HG03432 (cell line): ENCODE data around the gene TSC1.

ENCODE experiments used
- ATAC-seq: cut with Tn5 transposase; IDR thresholded peaks from one replicate; pipeline ENCODE4 v1.9.1; 2021; ENCODE audit warnings: mild to moderate bottlenecking, moderate library complexity; ENCODE audit not compliant: unreplicated experiment

The TSC1 gene

DNA sequence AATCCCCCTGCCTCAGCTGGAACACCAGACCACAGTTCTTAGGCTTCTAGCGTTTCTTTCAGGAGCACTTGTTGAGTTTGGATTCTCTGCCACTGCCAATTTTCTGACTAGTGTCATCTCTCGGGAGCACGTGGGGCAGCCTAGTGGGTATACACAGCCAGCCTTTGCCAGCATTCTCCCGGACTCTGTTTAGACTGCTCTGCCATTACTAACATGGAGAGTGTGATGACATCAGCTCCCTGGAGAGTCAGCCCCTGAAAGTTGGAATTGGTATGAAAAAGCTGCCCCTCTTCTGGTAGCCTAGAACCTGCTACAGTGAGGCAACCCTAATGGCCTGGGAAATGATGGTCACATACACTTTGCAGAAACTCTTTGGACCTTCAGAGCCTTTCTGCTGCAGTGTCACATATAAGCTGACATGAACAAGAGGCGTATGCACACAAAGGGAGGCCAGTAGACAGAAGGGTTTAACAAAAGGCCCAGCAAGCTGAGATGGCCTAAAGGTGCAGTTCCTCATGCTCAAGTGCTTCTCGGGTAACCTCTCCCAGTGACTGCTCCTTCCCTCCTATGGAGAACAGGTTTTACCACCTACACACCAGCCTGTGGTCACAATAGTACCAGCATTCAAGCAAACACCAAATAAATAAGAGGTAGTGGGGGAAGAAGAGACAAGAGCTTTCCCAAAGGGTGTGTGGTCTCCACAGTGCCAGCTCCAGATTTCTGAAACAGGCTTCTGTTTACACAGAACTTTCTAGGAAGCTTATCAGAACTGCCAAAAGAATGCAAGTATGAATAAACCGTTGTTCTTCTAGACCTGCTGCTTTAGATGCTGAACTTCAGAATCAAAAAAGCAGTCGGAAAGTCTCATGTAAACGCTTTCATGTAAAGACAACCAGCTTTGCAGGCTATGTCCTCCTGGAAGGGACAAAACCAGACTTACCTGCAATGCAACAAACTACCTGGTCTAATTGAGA, 49.3 kb downstream of the TSC1 start:
- no peak for ATAC-seq

DNA sequence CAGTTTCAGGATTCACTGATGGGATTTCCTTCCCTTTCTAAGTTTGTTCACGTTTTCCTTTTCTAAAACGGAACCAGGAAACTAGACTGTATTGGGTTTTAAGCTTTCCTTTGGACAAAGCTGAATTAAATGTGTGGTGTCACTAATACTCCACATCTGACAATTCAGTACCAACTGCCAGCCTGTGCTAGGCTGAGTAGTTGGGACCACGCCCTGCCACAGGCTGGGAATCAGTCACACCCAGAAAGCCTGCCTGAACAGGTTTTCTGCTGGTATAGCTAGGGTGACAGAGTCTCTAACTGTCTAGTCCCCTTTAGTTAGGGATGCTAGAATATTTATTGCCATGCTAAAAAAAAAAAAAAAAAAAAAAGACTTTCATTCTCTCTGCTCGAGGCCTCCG, 50.1 kb downstream of the TSC1 start:
- no peak for ATAC-seq

DNA sequence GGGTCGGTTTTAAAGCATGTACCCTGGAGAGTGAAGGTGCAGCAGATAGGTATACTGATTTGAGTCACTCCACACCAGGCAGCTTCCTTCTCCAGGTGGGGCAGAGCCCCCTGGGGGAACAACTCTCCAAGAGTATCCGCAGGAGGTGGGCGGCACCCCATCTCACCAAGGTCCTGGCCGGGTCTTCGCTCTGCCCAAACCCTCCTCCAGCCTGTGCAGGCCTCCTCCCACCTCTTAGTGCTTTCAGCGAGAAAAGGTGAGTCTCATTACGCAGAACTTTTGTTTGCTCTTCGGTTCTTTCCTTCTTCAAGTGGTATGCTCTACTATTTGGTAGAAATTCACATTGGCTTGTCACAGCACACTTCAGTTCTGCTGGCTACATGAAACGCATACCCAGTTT, 52.0 kb downstream of the TSC1 start:
- ATAC-seq = no peak

DNA sequence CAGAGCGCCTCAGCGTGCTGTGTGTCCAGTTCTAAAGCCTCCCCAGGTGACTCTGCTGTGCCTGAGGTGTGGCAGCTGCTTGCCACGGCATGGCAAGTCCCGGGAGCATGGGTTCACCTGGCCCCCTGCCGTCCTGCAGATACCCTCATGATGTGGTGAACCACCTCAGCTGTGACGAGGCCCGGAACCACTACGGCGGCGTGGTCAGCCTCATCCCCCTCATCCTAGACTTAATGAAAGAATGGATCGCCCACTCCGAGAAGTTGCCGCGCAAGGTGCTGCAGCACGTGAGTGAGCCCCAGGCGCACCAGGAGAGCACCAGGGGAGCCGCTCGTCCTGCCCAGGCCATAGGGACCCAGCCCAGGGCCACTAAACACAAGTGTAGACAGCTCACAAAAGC, 56.3 kb downstream of the TSC1 start:
- no peak for ATAC-seq

DNA sequence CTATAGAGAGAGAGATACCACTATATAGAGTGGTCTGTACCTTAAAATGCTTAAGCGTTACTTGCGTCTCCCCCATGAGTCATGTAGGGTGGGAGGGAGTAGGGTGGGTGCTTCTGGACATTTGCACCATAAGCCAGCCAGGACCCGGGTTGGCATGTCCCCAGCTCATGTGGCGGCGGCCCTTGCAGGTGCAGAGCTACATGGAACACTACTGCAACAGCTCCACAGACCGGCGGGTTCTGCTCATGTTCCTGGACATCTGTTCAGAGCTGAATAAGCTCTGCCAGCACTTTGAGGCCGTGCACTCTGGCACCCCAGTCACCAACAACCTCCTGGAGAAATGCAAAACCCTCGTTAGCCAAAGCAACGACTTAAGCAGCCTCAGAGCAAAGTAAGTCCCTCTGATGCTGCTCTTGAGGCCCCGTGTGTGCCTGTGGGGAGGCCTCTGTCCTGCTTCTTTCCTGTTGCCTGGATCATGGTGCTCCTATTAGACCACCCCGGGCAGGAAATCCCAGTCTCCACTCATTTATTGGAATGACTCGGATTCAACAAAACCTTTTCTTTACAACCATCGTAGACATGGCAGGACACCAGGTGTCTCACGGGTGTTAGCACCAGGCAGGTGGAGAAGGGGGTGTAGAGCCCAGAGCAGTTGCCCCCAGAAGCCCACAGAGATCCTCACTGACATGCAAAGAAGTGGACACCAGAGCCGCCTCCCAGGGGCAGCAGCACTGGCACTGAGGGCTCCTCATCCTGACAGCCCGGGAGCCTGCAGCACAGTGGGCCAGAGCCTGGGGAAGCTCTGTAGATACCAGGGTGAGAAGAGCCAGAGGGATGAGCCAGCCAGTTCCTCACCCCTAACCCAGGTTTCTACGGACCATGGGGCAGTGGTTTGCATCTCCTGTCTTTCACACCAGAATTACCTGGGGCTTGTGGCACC, 57.0 kb downstream of the TSC1 start:
- no peak for ATAC-seq

DNA sequence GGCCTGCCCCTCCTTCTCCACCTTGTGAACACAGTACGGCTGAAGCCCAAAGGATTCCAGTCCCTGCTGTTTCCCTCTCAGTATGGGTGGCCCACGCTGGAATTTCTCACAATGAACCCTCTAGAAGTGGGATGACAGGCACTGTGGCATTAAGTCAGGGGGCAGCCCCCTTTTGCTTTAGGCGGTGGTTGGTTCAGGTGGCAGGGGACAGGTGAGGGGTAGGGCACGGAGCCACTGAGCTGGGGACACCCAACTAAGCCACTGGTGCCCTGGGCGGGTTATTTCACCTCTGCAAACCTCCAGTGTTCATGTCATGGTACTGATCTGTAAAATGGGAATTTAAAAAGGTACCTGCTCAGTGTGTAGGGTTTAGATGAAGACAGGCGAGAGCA, 58.1 kb downstream of the TSC1 start:
- no peak for ATAC-seq

DNA sequence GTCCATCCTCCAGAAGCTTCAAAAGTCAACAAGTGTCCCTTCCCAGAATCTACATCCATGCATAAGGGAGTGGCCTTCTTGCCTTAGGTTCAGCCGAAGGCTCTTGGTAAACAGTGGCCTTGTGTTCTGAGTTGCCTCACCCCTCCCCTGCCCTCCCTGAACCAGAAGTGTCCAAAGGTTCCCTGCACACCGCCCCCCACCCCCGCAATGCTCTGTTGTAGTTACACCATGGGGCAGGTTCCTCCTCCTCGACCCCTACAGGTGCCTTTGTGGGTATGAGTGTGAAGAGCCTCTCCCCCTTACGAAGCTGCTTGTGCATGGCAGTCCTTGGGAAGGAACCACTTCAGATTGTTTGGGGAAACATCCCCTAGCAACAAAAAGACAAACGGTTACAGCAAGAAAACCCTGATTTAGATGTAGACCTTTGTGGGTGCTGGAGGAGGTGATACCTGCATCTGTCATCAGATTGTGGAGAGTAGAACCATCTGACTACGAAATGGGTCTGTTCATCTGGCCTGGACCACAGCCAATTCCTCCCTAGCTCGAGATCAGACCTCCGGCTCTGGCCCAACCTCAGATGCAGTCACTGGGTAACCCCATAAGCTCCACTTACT, 58.6 kb downstream of the TSC1 start:
- no peak for ATAC-seq

DNA sequence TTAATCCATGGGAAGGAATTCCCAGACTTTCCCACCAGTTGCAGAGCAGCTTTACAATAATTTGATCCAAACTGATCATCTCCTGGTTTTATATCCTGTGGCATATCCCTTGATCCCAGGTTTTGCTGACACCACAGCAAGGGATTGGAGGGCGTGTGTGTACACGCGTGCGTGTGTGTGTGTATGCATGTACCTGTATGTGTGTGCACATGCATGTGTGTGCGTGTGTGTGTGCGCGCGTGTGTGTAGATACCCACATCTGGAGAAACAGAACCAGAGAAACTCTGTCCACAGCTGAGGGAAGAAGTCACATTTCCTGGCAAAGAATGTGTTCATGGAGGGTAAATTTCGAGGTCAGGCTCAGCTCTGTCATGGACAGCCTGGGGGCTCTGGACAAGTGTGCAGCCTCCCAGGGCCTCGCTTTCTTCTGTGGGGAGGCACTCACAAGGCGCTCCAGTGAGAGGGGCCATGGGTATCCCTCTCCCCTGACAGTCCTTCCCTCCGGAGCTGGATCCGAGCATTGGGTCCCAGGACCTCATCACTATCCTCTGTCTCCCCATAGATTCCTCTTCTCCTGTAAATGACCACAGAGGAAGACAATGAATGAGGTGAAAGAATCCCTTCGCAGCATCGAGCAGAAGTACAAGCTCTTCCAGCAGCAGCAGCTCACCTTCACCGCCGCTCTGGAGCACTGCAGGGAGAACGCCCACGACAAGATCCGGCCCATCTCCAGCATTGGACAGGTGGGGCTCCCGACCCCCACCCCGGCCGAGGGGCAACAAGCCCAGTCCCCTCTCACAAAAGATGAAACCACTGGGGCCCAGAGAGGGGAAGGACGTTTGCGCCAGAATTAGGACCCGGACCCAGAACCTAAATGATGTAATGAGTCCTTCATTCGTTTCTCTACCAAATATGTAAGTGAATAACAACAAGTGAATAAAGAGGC, 60.8 kb downstream of the TSC1 start:
- ATAC-seq = no peak

DNA sequence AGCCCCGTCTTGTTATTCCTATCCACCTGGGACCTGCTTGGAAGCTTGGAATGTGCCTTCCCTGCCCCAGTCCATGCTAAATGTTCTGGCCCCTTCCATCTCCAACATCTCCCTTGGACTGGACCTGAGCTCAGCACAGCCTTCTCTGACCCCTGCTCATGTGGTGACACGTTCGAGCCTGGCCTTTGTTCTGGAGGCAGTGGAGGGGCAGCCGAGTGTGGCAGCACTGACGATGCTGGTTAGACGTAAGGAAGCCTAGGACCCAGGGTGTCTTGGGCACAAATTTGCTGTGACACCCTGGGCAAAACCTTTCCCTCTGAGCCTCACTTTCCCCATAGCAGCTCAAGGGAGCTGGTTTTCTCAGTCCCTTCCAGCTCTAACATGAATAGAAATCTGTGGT, 61.8 kb downstream of the TSC1 start:
- ATAC-seq = no peak

DNA sequence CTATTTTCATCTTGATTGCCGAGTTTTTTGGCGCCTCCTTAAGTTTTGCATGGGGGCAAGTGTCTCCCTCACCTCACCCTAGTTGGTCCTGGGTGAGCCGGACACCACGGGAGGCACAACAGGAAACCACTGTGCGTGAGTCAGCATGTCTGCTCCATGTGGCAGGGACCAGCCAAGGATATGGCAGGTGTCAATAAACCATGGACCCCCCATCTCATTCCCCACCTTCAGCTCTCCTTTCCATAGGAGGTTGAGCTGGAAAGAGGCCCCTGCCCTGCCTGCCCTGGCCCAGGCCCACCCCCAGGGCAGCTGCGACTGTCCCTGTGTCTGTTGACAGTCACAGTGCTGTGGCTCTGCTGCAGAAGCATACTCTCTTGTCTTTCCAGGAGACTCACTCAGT, 62.6 kb downstream of the TSC1 start:
- ATAC-seq = no peak

DNA sequence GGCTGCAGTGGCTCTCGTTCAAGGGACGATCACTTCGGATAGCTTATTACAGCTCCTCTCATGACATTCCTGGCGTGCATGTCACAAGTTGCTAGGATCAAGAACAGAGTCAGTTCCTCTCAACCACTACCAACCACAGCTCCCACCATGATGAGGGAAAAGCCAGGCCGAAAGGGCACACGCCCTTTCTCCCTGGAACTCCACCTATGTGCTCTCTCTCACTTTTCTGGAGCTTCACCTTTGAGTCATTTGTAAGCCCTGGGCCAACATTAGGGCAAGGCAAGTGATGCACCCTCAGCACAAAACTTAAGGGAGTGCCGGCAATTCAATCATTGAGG, 64.1 kb downstream of the TSC1 start:
- ATAC-seq = no peak

DNA sequence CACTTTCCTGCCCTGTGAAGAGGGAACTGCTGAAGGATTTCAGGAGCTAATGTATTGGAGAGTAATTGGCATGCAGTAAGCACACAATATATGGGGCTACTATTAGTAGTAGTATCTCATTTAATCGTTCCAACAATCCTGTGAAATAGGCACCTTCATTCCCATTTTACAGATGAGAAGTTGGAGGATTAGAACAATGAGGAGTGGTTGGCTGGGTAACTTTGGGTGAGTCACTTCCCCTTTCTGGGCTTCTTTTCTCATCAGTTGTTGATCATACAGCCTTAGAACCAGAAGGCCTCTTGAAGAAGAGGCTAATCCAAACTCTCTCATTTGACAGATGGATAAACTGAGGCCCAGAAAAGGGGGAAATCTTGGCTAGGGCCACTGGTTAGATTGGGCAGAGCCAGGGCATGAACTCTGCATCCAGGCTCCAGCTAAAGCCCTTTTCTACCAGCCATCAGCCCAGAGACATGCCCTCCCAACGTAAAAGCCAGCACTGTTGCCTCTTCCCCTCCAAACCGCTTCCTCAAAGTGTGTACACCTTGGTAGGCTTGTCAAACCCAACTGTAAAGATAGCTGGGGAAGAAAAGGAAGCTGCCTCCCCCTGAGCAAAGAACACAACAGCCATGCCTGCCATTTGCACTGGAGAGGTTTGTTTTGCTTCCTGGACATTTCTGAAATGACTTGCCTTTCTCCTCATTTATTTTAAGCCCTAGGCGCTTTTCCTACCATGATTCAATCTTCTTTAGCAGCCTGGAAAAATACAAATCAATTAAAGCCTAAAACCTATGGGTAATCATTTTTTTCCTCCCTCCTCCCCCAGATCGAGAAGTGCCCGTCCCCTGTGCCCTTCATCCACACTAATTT, 64.7 kb downstream of the TSC1 start:
- ATAC-seq = no peak

DNA sequence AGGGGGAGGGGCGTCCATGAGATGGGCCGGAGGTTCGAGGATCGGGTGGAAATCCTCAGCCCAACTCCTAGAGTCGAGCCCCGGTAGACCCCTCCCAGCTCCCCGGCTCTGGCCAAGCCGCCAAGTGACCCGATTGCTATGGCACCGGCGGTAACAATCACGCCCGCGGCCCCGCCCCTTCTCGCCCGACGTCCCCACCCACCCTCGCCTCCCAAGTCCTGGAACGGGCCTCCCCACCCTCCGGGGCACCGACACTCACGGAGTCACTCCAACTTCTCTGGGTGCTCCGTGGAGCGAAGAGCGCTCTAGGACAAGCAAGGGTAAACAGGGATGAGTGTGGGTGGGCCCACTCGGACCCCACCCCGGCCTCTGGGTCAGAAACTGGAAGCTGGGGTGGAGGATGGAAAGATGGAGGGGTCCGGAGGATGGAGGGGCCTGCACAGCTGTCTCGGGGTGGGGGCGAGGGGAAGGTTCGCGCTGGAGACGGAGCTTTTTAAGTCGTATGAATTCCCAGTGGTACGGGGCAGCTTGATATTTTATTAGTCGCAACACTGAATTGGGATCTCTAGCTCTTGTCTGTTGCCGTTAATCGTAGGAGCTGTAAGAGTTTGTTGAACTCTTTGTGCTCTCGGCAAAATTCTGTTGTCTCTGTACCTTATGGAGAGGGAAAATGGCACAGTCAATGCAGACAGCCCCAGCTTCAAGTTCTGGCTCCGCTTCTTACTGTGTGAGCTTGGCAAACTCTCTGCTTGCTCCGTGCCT, 65.5 kb downstream of the TSC1 start, which contains the start of gene SPACA9:
SPACA9 (plus strand) TSS at position 204 of the 762 bp plus-strand sequence. CDS start 5,050 bp downstream, outside the sequence.
- no peak for ATAC-seq

DNA sequence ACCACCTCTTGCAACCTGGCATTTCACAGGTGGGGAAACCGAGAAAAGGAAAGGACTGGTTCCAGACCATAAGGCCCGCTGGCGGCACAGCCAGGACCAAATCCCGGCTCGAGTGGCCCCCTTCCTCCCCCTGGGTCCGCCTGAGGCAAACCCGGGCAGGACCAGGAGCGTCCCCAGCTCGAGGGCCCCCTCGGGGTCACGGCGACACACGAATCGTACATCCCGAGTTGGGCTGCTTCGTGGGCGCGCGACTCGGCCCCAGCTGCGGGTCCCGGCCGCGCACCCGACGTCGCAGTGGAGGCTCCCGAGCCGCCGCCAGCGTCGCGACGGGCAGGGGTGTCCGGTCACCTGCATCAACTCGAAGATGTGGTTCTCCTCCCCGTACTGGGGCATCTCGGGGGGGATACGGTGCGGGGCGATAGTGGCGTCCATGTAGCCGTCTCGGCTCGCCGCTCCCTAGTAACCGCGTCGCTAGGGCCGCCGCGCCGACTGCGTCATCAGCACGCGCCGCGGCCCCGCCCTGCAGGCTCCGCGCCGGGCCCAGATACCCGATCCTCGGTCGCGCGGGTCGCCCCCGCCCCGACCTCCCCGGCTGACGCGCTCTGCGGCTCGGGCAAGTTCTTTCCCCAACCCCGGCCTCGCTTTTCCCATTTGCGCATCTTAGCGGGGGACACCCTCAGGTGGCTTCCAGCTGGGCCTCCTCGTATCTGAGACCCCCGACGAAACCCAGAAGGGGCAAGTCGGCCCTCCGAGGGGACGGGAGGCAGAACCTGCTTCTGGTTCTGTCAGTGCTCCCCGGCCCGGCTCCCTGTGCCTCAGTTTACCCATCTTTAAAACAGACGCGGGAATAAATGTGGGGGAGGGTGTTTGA, 66.4 kb downstream of the TSC1 start, which contains the start of gene AK8:
AK8 (minus strand) TSS at position 461 of the 871 bp plus-strand sequence; CDS start at position 432, 29 bp downstream.
- peak; percentile 83 for ATAC-seq

DNA sequence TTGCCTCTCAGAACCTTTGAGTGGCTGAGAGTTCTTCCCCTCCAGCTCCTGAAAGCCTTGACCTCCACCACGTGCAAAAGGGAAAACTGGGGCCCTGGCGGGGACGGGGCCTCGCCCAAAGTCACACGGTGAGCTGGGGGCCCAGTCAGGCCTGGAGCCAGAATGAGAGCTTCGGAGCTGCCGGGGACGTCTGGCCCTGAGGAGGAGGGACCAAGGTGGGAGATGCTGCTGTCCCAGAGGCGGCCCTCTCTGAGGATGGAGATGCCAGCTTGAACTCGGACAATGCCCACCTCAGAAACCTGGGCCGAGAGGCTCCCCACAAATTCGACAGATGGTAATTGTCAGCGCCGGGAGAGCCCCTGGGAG, 67.0 kb downstream of the TSC1 start:
- no peak for ATAC-seq

DNA sequence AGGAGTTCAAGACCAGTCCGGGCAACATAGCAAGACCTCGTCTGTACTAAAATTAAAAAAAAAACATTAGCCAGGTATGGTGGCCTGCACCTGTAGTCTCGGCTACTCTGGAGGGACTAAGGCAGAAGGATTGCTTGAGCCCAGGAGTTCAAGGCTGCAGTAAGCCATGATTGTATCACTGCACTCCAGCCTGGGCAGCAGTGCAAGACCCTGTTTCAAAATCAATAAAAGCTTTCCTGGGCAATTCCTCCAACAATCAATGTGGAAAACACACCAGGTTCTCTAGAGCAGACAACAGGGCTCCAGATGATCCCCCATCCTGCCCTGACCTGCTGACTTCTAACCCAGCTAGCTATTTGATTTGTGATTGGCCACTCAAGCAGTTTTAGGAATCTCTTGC, 67.6 kb downstream of the TSC1 start:
- no peak for ATAC-seq

DNA sequence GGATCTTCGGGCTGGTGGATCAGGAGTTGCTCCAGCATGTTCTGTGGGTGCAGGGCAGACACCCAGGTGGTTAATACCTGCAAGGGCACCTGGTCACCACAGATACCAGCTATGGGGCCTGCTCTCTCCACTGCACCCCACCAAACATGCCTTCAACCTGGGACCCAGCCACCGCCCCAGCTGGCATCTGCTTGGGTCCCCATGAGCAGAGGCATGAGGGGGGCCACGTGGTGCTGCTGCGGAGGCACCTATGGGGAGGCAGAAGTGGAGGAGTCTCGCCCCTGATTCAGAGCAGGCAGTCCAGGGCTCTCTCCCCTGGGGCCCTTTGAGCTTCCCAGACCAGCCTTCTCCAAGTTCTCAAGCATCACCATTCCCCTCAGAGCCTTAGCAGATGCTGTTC, 69.3 kb downstream of the TSC1 start:
- no peak for ATAC-seq
